OCI-LY3 (cell line): ENCODE data around the gene NHS.

Source experiments
- H2AFZ ChIP-seq: fragments of 200-600, 300-600 bp; shearing (Covaris generic); 2 replicates; pipeline ENCODE4 v1.6.0; 2014; ENCODE audit warnings: antibody characterized with exemption, low read depth, low read length
- H3K27ac ChIP-seq: fragments of 200-600, 300-600 bp; sonication (generic); 2 replicates; pipeline ENCODE4 v1.5.1; 2014; ENCODE audit warnings: mild to moderate bottlenecking, low read length, moderate library complexity, mixed read lengths
- H3K27me3 ChIP-seq: fragments of 200-600, 300-600 bp; sonication (generic); 2 replicates; pipeline ENCODE4 v1.6.1; 2014; ENCODE audit warnings: low read depth, low read length, mixed read lengths
- H3K36me3 ChIP-seq: fragments of 200-600, 300-600 bp; sonication (generic); replicated peaks from 2 replicates; pipeline ENCODE3; 2014; ENCODE audit warnings: low read depth, low read length, mixed read lengths
- H3K4me1 ChIP-seq: fragments of 300-600, 200-600 bp; sonication (generic); 2 replicates; pipeline ENCODE4 v1.6.1; 2014; ENCODE audit warnings: low read length, mixed read lengths
- H3K4me2 ChIP-seq: fragments of 200-600, 300-600 bp; sonication (generic); 2 replicates; pipeline ENCODE4 v1.6.1; 2014; ENCODE audit warnings: low read length, mixed read lengths
- H3K4me3 ChIP-seq: fragments of 300-600, 200-600 bp; sonication (generic); 2 replicates; pipeline ENCODE4 v1.5.1; 2014; ENCODE audit warnings: antibody characterized with exemption, mild to moderate bottlenecking, low read length, moderate library complexity
- H3K79me2 ChIP-seq: fragments of 300-600, 200-600 bp; shearing (Covaris generic); 2 replicates; pipeline ENCODE4 v1.6.1; 2014; ENCODE audit warnings: mild to moderate bottlenecking, low read length, mixed read lengths
- H3K9ac ChIP-seq: fragments of 300-600, 200-600 bp; shearing (Covaris generic); 2 replicates; pipeline ENCODE4 v1.6.0; 2014; ENCODE audit warnings: mild to moderate bottlenecking, low read length, moderate library complexity
- H3K9me3 ChIP-seq: fragments of 200-600, 300-600 bp; shearing (Covaris generic); 2 replicates; pipeline ENCODE4 v1.6.1; 2014; ENCODE audit warnings: low read length, mixed read lengths; ENCODE audit not compliant: insufficient read depth
- H4K20me1 ChIP-seq: fragments of 200-600, 300-600 bp; sonication (generic); 2 replicates; pipeline ENCODE4 v1.6.1; 2016; ENCODE audit warnings: low read length, mixed read lengths; ENCODE audit not compliant: insufficient read depth
- EZH2phosphoT487 ChIP-seq: fragments of 200-600 bp; shearing (Covaris generic); IDR thresholded peaks from 2 replicates; pipeline ENCODE4 v1.6.1; 2018; ENCODE audit warnings: antibody characterized with exemption, mixed run types, low read depth
- TF ChIP-seq, protein P1 (sequence below): fragments of 200-600, 300-600 bp; sonication (generic); IDR thresholded peaks from 2 replicates; pipeline ENCODE4 v1.5.1; 2014; ENCODE audit warnings: antibody characterized with exemption, low read length, low read depth

The NHS gene

DNA sequence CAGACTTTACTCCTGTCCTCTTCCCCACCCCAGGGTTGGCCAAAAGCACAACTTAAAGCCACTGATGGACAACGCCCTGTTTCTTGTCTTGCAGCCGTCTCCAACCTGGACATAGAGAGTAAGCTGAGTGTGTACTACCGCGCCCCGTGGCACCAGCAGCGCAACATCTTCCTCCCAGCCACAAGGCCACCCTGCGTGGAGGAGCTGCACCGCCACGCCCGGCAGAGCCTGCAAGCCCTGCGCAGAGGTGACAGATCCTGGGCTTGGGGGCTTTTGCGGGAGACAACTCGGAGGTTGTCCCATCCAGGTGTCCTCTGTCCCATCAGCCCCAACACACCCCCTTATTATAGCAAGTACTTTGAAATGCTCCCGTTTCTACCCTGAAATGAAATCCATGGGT, 312.6 kb downstream of the NHS start:
- H3K4me3 ChIP-seq, result no peak overlapping the region
- peaks cover 3% of the 10 kb centered on the region; the same call in 1 of the 2 replicates for H3K27me3 ChIP-seq

DNA sequence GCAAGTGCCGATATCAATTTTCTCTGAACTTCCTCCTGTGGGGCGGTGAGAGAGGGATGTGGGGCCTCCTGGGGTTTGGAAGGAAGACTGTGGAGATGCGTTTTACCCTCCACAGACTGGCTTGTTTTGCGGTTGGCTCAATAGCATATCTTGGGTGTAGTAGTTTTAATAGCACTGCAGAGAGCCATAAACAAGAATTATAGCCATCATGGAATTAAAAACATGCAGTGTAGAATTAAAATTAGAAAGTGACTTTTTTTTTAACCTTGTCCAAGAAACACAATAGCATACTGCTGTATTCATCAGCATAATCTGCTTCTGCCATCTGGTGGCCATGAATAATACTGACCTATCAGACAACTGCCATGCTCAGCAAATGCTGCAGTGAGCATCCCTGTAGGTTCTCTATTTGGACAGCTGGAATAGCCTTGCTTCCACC, 315.0 kb downstream of the NHS start:
- Histone ChIP-seq H2AFZ (no peak overlapping the region), H3K4me2 (no peak overlapping the region), H3K27me3 (peaks cover 3% of the 10 kb centered on the region), H3K27ac (no peak overlapping the region), H3K4me1 (peaks cover 10% of the 10 kb centered on the region; the same call in 1 of the 2 replicates), H3K79me2 (no peaks in the 10 kb centered on the region), H4K20me1 (no peaks in the 10 kb centered on the region), H3K9ac (no peak overlapping the region), H3K36me3 (no peaks in the 10 kb centered on the region), H3K4me3 (no peak overlapping the region), H3K9me3 (no peaks in the 10 kb centered on the region)
- TF ChIP-seq, protein P1, sequence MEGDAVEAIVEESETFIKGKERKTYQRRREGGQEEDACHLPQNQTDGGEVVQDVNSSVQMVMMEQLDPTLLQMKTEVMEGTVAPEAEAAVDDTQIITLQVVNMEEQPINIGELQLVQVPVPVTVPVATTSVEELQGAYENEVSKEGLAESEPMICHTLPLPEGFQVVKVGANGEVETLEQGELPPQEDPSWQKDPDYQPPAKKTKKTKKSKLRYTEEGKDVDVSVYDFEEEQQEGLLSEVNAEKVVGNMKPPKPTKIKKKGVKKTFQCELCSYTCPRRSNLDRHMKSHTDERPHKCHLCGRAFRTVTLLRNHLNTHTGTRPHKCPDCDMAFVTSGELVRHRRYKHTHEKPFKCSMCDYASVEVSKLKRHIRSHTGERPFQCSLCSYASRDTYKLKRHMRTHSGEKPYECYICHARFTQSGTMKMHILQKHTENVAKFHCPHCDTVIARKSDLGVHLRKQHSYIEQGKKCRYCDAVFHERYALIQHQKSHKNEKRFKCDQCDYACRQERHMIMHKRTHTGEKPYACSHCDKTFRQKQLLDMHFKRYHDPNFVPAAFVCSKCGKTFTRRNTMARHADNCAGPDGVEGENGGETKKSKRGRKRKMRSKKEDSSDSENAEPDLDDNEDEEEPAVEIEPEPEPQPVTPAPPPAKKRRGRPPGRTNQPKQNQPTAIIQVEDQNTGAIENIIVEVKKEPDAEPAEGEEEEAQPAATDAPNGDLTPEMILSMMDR, result peak; percentile 59
- no peak for TF ChIP-seq EZH2phosphoT487

More for the DNA sequence above, 312.6 kb downstream of the NHS start:
- Histone ChIP-seq H3K79me2 (no peaks in the 10 kb centered on the region), H4K20me1 (no peaks in the 10 kb centered on the region), H3K4me2 (no peak overlapping the region), H3K4me1 (peaks cover 9% of the 10 kb centered on the region; the same call in 1 of the 2 replicates), H3K27ac (no peak overlapping the region), H2AFZ (no peak overlapping the region), H3K9ac (no peak overlapping the region), H3K9me3 (no peaks in the 10 kb centered on the region), H3K36me3 (no peaks in the 10 kb centered on the region)
- no peak for TF ChIP-seq EZH2phosphoT487
- TF ChIP-seq, protein P1, result no peak

DNA sequence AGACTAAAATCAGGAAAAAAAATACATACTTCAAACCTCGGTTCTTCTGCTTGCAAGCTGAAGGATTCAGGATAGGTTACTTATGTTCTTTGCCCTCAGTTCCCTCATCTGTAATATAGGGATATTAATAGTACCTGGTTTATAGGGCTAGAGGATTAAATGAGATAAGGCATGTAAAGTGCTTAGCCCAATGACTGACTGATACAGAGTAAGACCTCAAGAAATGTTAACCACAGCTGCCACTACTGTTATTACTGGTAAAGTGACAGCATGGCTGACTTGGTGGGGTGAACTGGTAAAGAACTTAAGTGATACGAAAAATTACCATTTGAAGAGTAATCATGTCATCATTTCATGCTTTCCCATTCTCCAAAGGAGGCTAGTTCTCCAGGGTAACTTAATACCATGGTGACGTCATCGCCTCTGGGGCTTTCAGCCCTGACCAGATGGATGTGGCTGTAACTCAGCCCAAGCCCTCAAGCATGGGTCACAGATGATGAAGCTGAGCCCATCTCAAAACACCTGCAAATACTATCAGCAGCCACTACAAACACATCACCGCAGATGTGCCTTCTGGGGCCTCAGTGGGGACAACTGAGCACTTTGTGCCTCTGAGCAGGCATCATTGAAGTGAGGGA, 317.8 kb downstream of the NHS start:
- Histone ChIP-seq H3K9ac (no peak overlapping the region), H3K36me3 (no peaks in the 10 kb centered on the region), H2AFZ (no peak overlapping the region), H3K9me3 (no peaks in the 10 kb centered on the region), H3K27me3 (peaks cover 7% of the 10 kb centered on the region), H3K27ac (no peak overlapping the region), H3K4me1 (peaks cover 10% of the 10 kb centered on the region; the same call in 1 of the 2 replicates), H3K79me2 (no peaks in the 10 kb centered on the region), H3K4me2 (peak overlapping the region; percentile 49), H4K20me1 (no peaks in the 10 kb centered on the region), H3K4me3 (no peak overlapping the region)
- TF ChIP-seq EZH2phosphoT487, result no peak
- TF ChIP-seq, protein P1, result no peak

DNA sequence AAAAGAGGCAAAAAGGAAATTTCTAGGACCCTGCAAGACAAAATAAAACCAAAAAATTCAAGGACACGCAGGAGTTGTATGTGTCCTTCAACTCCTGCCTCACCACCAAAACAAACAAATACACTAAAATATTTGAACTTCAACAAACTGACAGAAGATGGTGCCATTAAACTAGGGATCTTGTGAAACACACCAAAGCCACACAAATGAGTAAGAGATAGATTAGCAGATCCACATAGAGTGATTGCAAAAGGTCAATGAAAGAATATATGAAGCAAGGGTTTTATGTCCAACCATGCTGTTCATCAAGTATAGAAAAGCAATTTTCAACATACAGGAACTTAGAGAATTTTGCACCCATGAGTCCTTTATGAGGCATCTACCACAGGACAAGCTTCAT, 322.2 kb downstream of the NHS start:
- H3K4me1 ChIP-seq, result peaks cover 5% of the 10 kb centered on the region; the same call in 1 of the 2 replicates
- H3K27ac ChIP-seq, result no peak overlapping the region
- H3K4me3 ChIP-seq, result no peak overlapping the region
- H4K20me1 ChIP-seq, result no peaks in the 10 kb centered on the region
- no peak overlapping the region for H3K4me2 ChIP-seq
- peaks cover 7% of the 10 kb centered on the region for H3K27me3 ChIP-seq
- no peaks in the 10 kb centered on the region for H3K9me3 ChIP-seq
- no peaks in the 10 kb centered on the region for H3K79me2 ChIP-seq
- H3K9ac ChIP-seq, result no peak overlapping the region
- no peaks in the 10 kb centered on the region for H3K36me3 ChIP-seq
- TF ChIP-seq EZH2phosphoT487, result no peak
- TF ChIP-seq, protein P1, result peak; percentile 12; the same call in 1 of the 2 replicates
- H2AFZ ChIP-seq, result no peak overlapping the region
